Fibroblast of villous mesenchyme (primary cell): ENCODE data around the gene PRKAR1B. TPM values are rescaled to one million over a fixed set of nuclear protein-coding genes. Genes with fewer than 3 reads are reported as not detected.

Source experiments
- DNase-seq: peaks from one replicate; pipeline ENCODE4 v3.0.0-alpha.2; 2010; ENCODE audit warnings: low read depth
- H3K4me3 ChIP-seq: 2 replicates; pipeline ENCODE4 v1.5.1; 2011; ENCODE audit warnings: low read depth, mild to moderate bottlenecking, low read length
- CTCF ChIP-seq: IDR thresholded peaks from 2 replicates; pipeline ENCODE4 v1.5.1; 2012; ENCODE audit warnings: low read depth, mild to moderate bottlenecking, low read length; ENCODE audit not compliant: insufficient read depth
- total RNA-seq: library from RNA; depleted of rRNA; stranded (reverse); fragments of >200 nt; gene quantifications from 2 replicates; pipeline ENCODE4 v1.2.3, GENCODE V29; 2012

PRKAR1B gene
- total RNA-seq, 1 donor: 16.4 TPM

- H3K4me3 ChIP-seq: no peak overlapping the region
- no peak for DNase-seq
- TF ChIP-seq CTCF: no peak
Observed at GRCh38 chr7:759569-759968, 32.5 kb upstream of the PRKAR1B start.

- no peak for TF ChIP-seq CTCF
- DNase-seq: no peak
Observed at GRCh38 chr7:757741-758163, 30.7 kb upstream of the PRKAR1B start.

GRCh38 chr7:756928-757560 is 30.0 kb upstream of the PRKAR1B start:
- H3K4me3 ChIP-seq: no peak overlapping the region
- TF ChIP-seq CTCF: no peak
- no peak for DNase-seq

More at GRCh38 chr7:757741-758163, 30.7 kb upstream of the PRKAR1B start:
- H3K4me3 ChIP-seq: no peak overlapping the region

- H3K4me3 ChIP-seq: no peak overlapping the region
- TF ChIP-seq CTCF: no peak
- DNase-seq: no peak
Observed at GRCh38 chr7:756231-756927, 29.3 kb upstream of the PRKAR1B start.

GRCh38 chr7:755413-755805 is 28.3 kb upstream of the PRKAR1B start:
- DNase-seq: no peak
- no peak overlapping the region for H3K4me3 ChIP-seq
- TF ChIP-seq CTCF: no peak

GRCh38 chr7:754531-755412 is 27.7 kb upstream of the PRKAR1B start:
- no peak overlapping the region for H3K4me3 ChIP-seq
- DNase-seq: no peak
- TF ChIP-seq CTCF: no peak
